H1 (cell line): Measurements from ENCODE around the gene BRD4. TPM values are rescaled to one million over a fixed set of nuclear protein-coding genes. Genes with fewer than 3 reads are reported as not detected.

Experiments
- CTCF ChIA-PET: fragments of 300-600 bp; sonication (Branson Sonifier 250); formaldehyde crosslinking; loops from one replicate; lab custom pipeline; 2021; ENCODE audit not compliant: partially characterized antibody; lab: Charles Lee
- POLR2A ChIA-PET: fragments of 300-600 bp; sonication (Branson Sonifier 250); formaldehyde crosslinking; loops from one replicate; lab custom pipeline; 2021; ENCODE audit warnings: inconsistent platforms; ENCODE audit not compliant: partially characterized antibody; lab: Charles Lee
- DNase-seq, 2 experiments: peaks; one replicate each; pipeline versions ENCODE4 v3.0.0 to v3.0.0-alpha.2; 2010 to 2022; ENCODE audit warnings: low spot score in 2 of 2, low read depth in 1 of 2, mixed read lengths in 1 of 2
- FAIRE-seq: peaks from 2 replicates; lab custom pipeline; 2011; peaks lifted over from hg19 to GRCh38; lab: Jason Lieb, UNC
- H2AFZ ChIP-seq: 2 replicates; pipeline ENCODE4 v1.8.1; 2012; ENCODE audit warnings: low read length, inconsistent platforms
- H2AK5ac ChIP-seq: 2 replicates; pipeline ENCODE4 v1.6.1; 2013; ENCODE audit warnings: low read depth, low read length
- H2BK120ac ChIP-seq: replicated peaks from 2 replicates; pipeline ENCODE3; 2013; ENCODE audit warnings: low read depth, low read length, inconsistent platforms
- H2BK12ac ChIP-seq: 2 replicates; pipeline ENCODE4 v1.6.1; 2013; ENCODE audit warnings: low read depth, low read length
- H2BK15ac ChIP-seq: 2 replicates; pipeline ENCODE4 v1.6.1; 2013; ENCODE audit warnings: low read length
- H2BK20ac ChIP-seq: 2 replicates; pipeline ENCODE4 v1.6.1; 2013; ENCODE audit warnings: low read length
- H2BK5ac ChIP-seq: 2 replicates; pipeline ENCODE4 v1.6.1; 2013; ENCODE audit warnings: low read depth, low read length
- H3K14ac ChIP-seq: 2 replicates; pipeline ENCODE4 v1.6.1; 2013; ENCODE audit warnings: inconsistent platforms; ENCODE audit not compliant: insufficient read length
- H3K18ac ChIP-seq: 2 replicates; pipeline ENCODE4 v1.6.1; 2013; ENCODE audit warnings: low read length; ENCODE audit errors: extremely low read depth
- H3K23ac ChIP-seq: 2 replicates; pipeline ENCODE4 v1.6.1; 2013; ENCODE audit warnings: inconsistent platforms; ENCODE audit not compliant: insufficient read length
- H3K23me2 ChIP-seq: 2 replicates; pipeline ENCODE4 v1.6.1; 2013; ENCODE audit warnings: low read depth, low read length
- H3K27ac ChIP-seq: 2 replicates; pipeline ENCODE4 v1.6.1; 2011; ENCODE audit warnings: low read depth, low read length, inconsistent platforms
- H3K27me3 ChIP-seq, 4 experiments: replicated peaks in 1 of 4; 1 replicate in 1 of 4; 2 replicates in 3 of 4; pipeline versions ENCODE4 v1.6.1 to v1.8.1; 2011 to 2013; ENCODE audit warnings: low read length in 3 of 4, mild to moderate bottlenecking in 3 of 4, inconsistent platforms in 2 of 4, mixed read lengths in 2 of 4, moderate library complexity in 1 of 4; ENCODE audit not compliant: control insufficient read depth in 3 of 4, insufficient read depth in 3 of 4; ENCODE audit errors: extremely low read depth in 1 of 4
- H3K36me3 ChIP-seq, 4 experiments: 2 replicates each; pipeline versions ENCODE4 v1.6.1 to v1.8.1; 2011 to 2013; ENCODE audit warnings: mild to moderate bottlenecking in 4 of 4, low read length in 3 of 4, moderate library complexity in 2 of 4, control low read depth in 1 of 4, inconsistent platforms in 1 of 4; ENCODE audit not compliant: insufficient read depth in 4 of 4, control insufficient read depth in 2 of 4
- H3K4ac ChIP-seq: replicated peaks from 2 replicates; pipeline ENCODE3; 2013; ENCODE audit warnings: low read length, low read depth, mixed read lengths, inconsistent platforms; ENCODE audit not compliant: insufficient read length
- H3K4me1 ChIP-seq, 4 experiments: replicated peaks in 1 of 4; 1 replicate in 1 of 4; 2 replicates in 3 of 4; pipeline versions ENCODE4 v1.6.1 to v1.8.1; 2011 to 2013; ENCODE audit warnings: low read length in 3 of 4, inconsistent platforms in 2 of 4, mixed read lengths in 1 of 4; ENCODE audit not compliant: insufficient read depth in 4 of 4, control insufficient read depth in 3 of 4
- H3K4me2 ChIP-seq, 2 experiments: 2 replicates each; pipeline versions ENCODE4 v1.6.1 to v1.8.1; 2011 to 2013; ENCODE audit warnings: low read depth in 2 of 2, low read length in 2 of 2, control low read depth in 1 of 2, inconsistent platforms in 1 of 2, mild to moderate bottlenecking in 1 of 2; ENCODE audit not compliant: insufficient read depth in 1 of 2
- H3K4me3 ChIP-seq, 4 experiments: fragments of 200-600, 300-600 bp in 1 of 4; sonication (generic), shearing (Covaris generic), sonication (Bioruptor Twin) in 1 of 4; 2 replicates each; pipeline versions ENCODE4 v1.5.1 to v1.8.1; 2011 to 2016; ENCODE audit warnings: low read length in 4 of 4, low read depth in 3 of 4, control low read depth in 2 of 4, inconsistent platforms in 2 of 4, mild to moderate bottlenecking in 2 of 4, mixed read lengths in 1 of 4, moderate library complexity in 1 of 4; ENCODE audit not compliant: insufficient read depth in 2 of 4; ENCODE audit errors: extremely low read depth in 1 of 4
- H3K56ac ChIP-seq: replicated peaks from 2 replicates; pipeline ENCODE3; 2013; ENCODE audit warnings: low read depth, mild to moderate bottlenecking, mixed read lengths, low read length, inconsistent platforms; ENCODE audit not compliant: insufficient read length
- H3K79me1 ChIP-seq: 2 replicates; pipeline ENCODE4 v1.6.1; 2013; ENCODE audit warnings: low read depth, low read length, control low read depth
- H3K79me2 ChIP-seq, 2 experiments: 2 replicates each; pipeline versions ENCODE4 v1.6.1 to v1.8.1; 2012 to 2013; ENCODE audit warnings: low read length in 2 of 2, mild to moderate bottlenecking in 2 of 2, inconsistent platforms in 1 of 2; ENCODE audit not compliant: insufficient read depth in 2 of 2, control insufficient read depth in 1 of 2
- H3K9ac ChIP-seq, 4 experiments: replicated peaks in 1 of 4; 1 replicate in 1 of 4; 2 replicates in 3 of 4; pipeline versions ENCODE4 v1.6.1 to v1.8.1; 2011 to 2013; ENCODE audit warnings: low read depth in 3 of 4, low read length in 3 of 4, control low read depth in 2 of 4, mild to moderate bottlenecking in 2 of 4, moderate library complexity in 2 of 4, inconsistent platforms in 1 of 4; ENCODE audit errors: extremely low read depth in 1 of 4
- H3K9me3 ChIP-seq, 2 experiments: 2 replicates each; pipeline versions ENCODE4 v1.6.1 to v1.8.1; 2012 to 2013; ENCODE audit warnings: mild to moderate bottlenecking in 2 of 2, moderate library complexity in 2 of 2, control low read depth in 1 of 2, inconsistent platforms in 1 of 2, low read depth in 1 of 2, low read length in 1 of 2, mixed read lengths in 1 of 2; ENCODE audit not compliant: insufficient read depth in 2 of 2
- H4K20me1 ChIP-seq, 2 experiments: replicated peaks in 1 of 2; 2 replicates each; pipeline versions ENCODE3 to v1.8.1; 2011 to 2013; ENCODE audit warnings: inconsistent platforms in 2 of 2, low read length in 2 of 2, mild to moderate bottlenecking in 1 of 2; ENCODE audit not compliant: insufficient read depth in 2 of 2, control insufficient read depth in 1 of 2
- H4K5ac ChIP-seq: 2 replicates; pipeline ENCODE4 v1.6.1; 2013; ENCODE audit warnings: low read length, low read depth, mixed read lengths, inconsistent platforms; ENCODE audit not compliant: insufficient read length
- H4K8ac ChIP-seq: 2 replicates; pipeline ENCODE4 v1.8.0; 2013; ENCODE audit warnings: mild to moderate bottlenecking, moderate library complexity, low read length, inconsistent platforms; ENCODE audit not compliant: insufficient read depth; ENCODE audit errors: extremely low read depth
- H4K91ac ChIP-seq: replicated peaks from 2 replicates; pipeline ENCODE3; 2013; ENCODE audit warnings: low read length, mixed read lengths, inconsistent platforms; ENCODE audit not compliant: insufficient read length
- ATF2 ChIP-seq: IDR thresholded peaks from 2 replicates; pipeline ENCODE4 v1.6.1; 2012; ENCODE audit warnings: low read length, inconsistent platforms
- BRCA1 ChIP-seq: IDR thresholded peaks from 2 replicates; pipeline ENCODE4 v1.6.1; 2012; ENCODE audit warnings: low read depth, low read length, improper control_type of control experiment
- MAX ChIP-seq: IDR thresholded peaks from 2 replicates; pipeline ENCODE4 v1.6.1; 2012; ENCODE audit warnings: inconsistent platforms
- RBBP5 ChIP-seq: IDR thresholded peaks from 2 replicates; pipeline ENCODE4 v1.7.1; 2012; ENCODE audit warnings: low read depth, mild to moderate bottlenecking, inconsistent platforms, low read length, moderate library complexity, borderline replicate concordance
- SAP30 ChIP-seq: fragments of 300-600 bp; sonication (generic); IDR thresholded peaks from 2 replicates; pipeline ENCODE4 v1.7.1; 2012; ENCODE audit warnings: low read length, moderate library complexity, mild to moderate bottlenecking, inconsistent platforms; ENCODE audit not compliant: insufficient read depth, insufficient replicate concordance
- SP1 ChIP-seq: IDR thresholded peaks from 2 replicates; pipeline ENCODE4 v1.6.1; 2011; ENCODE audit warnings: low read depth, low read length
- ZNF274 ChIP-seq: IDR thresholded peaks from 2 replicates; pipeline ENCODE4 v1.7.0; 2012; ENCODE audit warnings: low read length, borderline replicate concordance; ENCODE audit errors: extremely low read depth
- WGBS, 2 experiments: shearing (Covaris generic) in 1 of 2; methylation state at CpG; one replicate each; pipeline versions ENCODE4 v1.1.6 to v1.1.7; 2013 to 2015; ENCODE audit warnings: low lambda C conversion rate in 2 of 2, mixed read lengths in 2 of 2, inconsistent platforms in 1 of 2, low coverage in 1 of 2, missing lambda C conversion rate in 1 of 2; ENCODE audit not compliant: insufficient replicate concordance in 2 of 2, insufficient coverage in 1 of 2, insufficient read length in 1 of 2; ENCODE audit errors: extremely low coverage in 1 of 2, missing lambda C conversion rate in 1 of 2; 5-methylcytosine and 5-hydroxymethylcytosine counted together
- polyA plus RNA-seq, 7 experiments: library from polyadenylated mRNA; depleted of rRNA in 3 of 7; stranded (reverse) in 5 of 7; unstranded in 2 of 7; fragments of >200 nt in 5 of 7; fragments of 200-250 nt in 2 of 7; gene quantifications; 1 replicate in 5 of 7; 2 replicates in 1 of 7; 4 replicates in 1 of 7; pipeline versions ENCODE4 v1.2.1 to v1.2.3, GENCODE V29; 2011 to 2013; ENCODE audit warnings: missing spikeins in 2 of 7, mixed read lengths in 2 of 7
- total RNA-seq: library from RNA; stranded (reverse); fragmentation: NEBNext Ultra II Directional; extraction: Animal tissue kit (Norgen Biotek cat#: 25700); gene quantifications from 2 replicates; pipeline ENCODE4 v1.2.1, GENCODE V29; 2021

The BRD4 gene
- total and polyA plus RNA-seq, 2 of the 8 experiments (the other 6 are each of a cell fraction or from before 2014, with no cell fraction given), result 14.1 to 146 TPM

- Histone ChIP-seq H3K23me2 (peaks cover 12% of the 10 kb centered on the region), H2BK120ac (peak overlapping the region; percentile 92), H3K9me3 (no peaks in the 10 kb centered on the region), H3K4ac (peak overlapping the region; percentile 98), H3K56ac (no peak overlapping the region), H3K79me1 (peaks cover 14% of the 10 kb centered on the region), H3K27me3 (peaks cover 0 to 2% (median 0%) of the 10 kb centered on the region in 4 experiments; a peak in 1 of 7 replicates), H3K4me1 (peaks cover 4 to 17% (median 10%) of the 10 kb centered on the region in 4 experiments), H3K27ac (no peak overlapping the region; the same call in 1 of the 2 replicates), H3K4me3 (peak overlapping the region; percentile 51 to 100 (median 68)), H3K36me3 (peaks cover 0 to 24% (median 5%) of the 10 kb centered on the region in 4 experiments; a peak in 4 of 8 replicates), H3K18ac (peak overlapping the region; percentile 88), H4K91ac (peak overlapping the region; percentile 96), H2BK12ac (peak overlapping the region; percentile 100; the same call in 1 of the 2 replicates), H4K5ac (peak overlapping the region; percentile 27), H2BK20ac (peak overlapping the region; percentile 18), H2AFZ (no peak overlapping the region), H2BK5ac (peak overlapping the region; percentile 96), H3K79me2 (peaks cover 4 to 30% of the 10 kb centered on the region in 2 experiments; a peak in 3 of 4 replicates), H3K4me2 (peak overlapping the region; percentile 83 to 97), H3K23ac (no peak overlapping the region), H3K14ac (peak overlapping the region; percentile 19), H2AK5ac (peak overlapping the region; percentile 100), H4K8ac (peak overlapping the region; percentile 45; the same call in 1 of the 2 replicates), H2BK15ac (peak overlapping the region; percentile 99), H3K9ac (peak overlapping the region in 3 of 4 experiments; percentile 44 to 65 (median 64); a peak in 5 of 7 replicates), H4K20me1 (peaks cover 4 to 21% of the 10 kb centered on the region in 2 experiments)
- ChIA-PET CTCF (interaction anchor here (0.5 to 2.5 kb wide), 19 partner anchors 8 to 672 kb away, joined by 3 to 13 read pairs (median 3); partner anchors contain the start of gene EPHX3), POLR2A (interaction anchor here (0.6 to 7.1 kb wide), 11 partner anchors 9 to 180 kb away, joined by 3 to 58 read pairs (median 5); partner anchors contain the start of genes AKAP8 and EPHX3)
- DNase-seq, result no peak
- 83% methylated on average over 15 of the region's 15 CpGs; no CpG with 5 or more reads in 1 of the 2 experiments for WGBS, 2 experiments
- FAIRE-seq, result no peak
- TF ChIP-seq ZNF274 (no peak), RBBP5 (no peak), MAX (no peak), ATF2 (no peak), SAP30 (peak; percentile 34), SP1 (no peak), BRCA1 (no peak)
Measured at GRCh38 chr19:15198951-15199660, 133.2 kb downstream of the BRD4 start.
